GM23338 (cell line): ENCODE results near the gene APOL1. TPM values are rescaled to one million over a fixed set of nuclear protein-coding genes. Genes with fewer than 3 reads are reported as not detected.

ENCODE experiments used
- ATAC-seq: fragments of 200-7000 bp; cut with Tn5 transposase; 3 replicates; pipeline ENCODE4 v1.9.1; 2020
- DNase-seq: peaks from one replicate; pipeline ENCODE4 v3.0.0-alpha.2; 2015; ENCODE audit warnings: low spot score
- H2AFZ ChIP-seq: fragments of 200-600 bp; sonication (generic); 2 replicates; pipeline ENCODE4 v1.8.0; 2016; ENCODE audit warnings: antibody characterized with exemption, mild to moderate bottlenecking, moderate library complexity
- H3F3A ChIP-seq: fragments of 200-600 bp; sonication (generic); replicated peaks from 2 replicates; pipeline ENCODE4 v1.8.0; 2017; ENCODE audit warnings: antibody characterized with exemption, mixed run types, low read depth
- H3K27ac ChIP-seq: fragments of 200-600 bp; sonication (generic); 2 replicates; pipeline ENCODE4 v1.6.1; 2016; ENCODE audit warnings: low read depth
- H3K27me3 ChIP-seq: fragments of 200-600 bp; sonication (generic); 2 replicates; pipeline ENCODE4 v1.8.0; 2016; ENCODE audit warnings: mild to moderate bottlenecking, mixed run types, moderate library complexity; ENCODE audit not compliant: insufficient read depth
- H3K36me3 ChIP-seq: fragments of 200-600 bp; sonication (generic); 2 replicates; pipeline ENCODE4 v1.8.0; 2016; ENCODE audit warnings: mild to moderate bottlenecking; ENCODE audit not compliant: insufficient read depth
- H3K4me1 ChIP-seq: fragments of 200-600 bp; sonication (generic); 2 replicates; pipeline ENCODE4 v1.8.0; 2016; ENCODE audit warnings: mild to moderate bottlenecking, moderate library complexity; ENCODE audit not compliant: insufficient read depth
- H3K4me2 ChIP-seq: fragments of 200-600 bp; sonication (generic); 2 replicates; pipeline ENCODE4 v1.7.1; 2017; ENCODE audit warnings: mixed run types
- H3K4me3 ChIP-seq: fragments of 200-600 bp; sonication (generic); 2 replicates; pipeline ENCODE4 v1.6.1; 2016; ENCODE audit warnings: mixed run types
- H3K79me2 ChIP-seq: fragments of 200-600 bp; sonication (generic); replicated peaks from 2 replicates; pipeline ENCODE4 v1.8.0; 2017; ENCODE audit warnings: mild to moderate bottlenecking; ENCODE audit not compliant: insufficient read depth
- H3K9me2 ChIP-seq: fragments of 200-600 bp; sonication (generic); 2 replicates; pipeline ENCODE4 v1.8.0; 2017; ENCODE audit not compliant: insufficient read depth
- H4K20me1 ChIP-seq: fragments of 200-600 bp; sonication (generic); replicated peaks from 2 replicates; pipeline ENCODE4 v1.8.0; 2017; ENCODE audit warnings: mild to moderate bottlenecking; ENCODE audit not compliant: insufficient read depth
- H3K27ac Mint-ChIP-seq: 2 replicates; pipeline ENCODE4 v1.8.0; 2020; ENCODE audit warnings: inconsistent platforms, mild to moderate bottlenecking, moderate library complexity, mixed read lengths
- H3K27me3 Mint-ChIP-seq: 3 replicates; pipeline ENCODE4 v1.8.0; 2022; ENCODE audit warnings: low read depth, mild to moderate bottlenecking, moderate library complexity, mixed read lengths, inconsistent platforms; ENCODE audit not compliant: insufficient read depth, poor library complexity
- H3K36me3 Mint-ChIP-seq: 3 replicates; pipeline ENCODE4 v1.8.0; 2021; ENCODE audit warnings: low read depth, mild to moderate bottlenecking, inconsistent platforms, moderate library complexity, mixed read lengths
- H3K4me1 Mint-ChIP-seq: 3 replicates; pipeline ENCODE4 v1.8.0; 2020; ENCODE audit warnings: mild to moderate bottlenecking, inconsistent platforms, mixed read lengths
- H3K4me3 Mint-ChIP-seq: 3 replicates; pipeline ENCODE4 v1.8.0; 2021; ENCODE audit warnings: moderate library complexity, mild to moderate bottlenecking, inconsistent platforms, mixed read lengths
- H3K9me3 Mint-ChIP-seq: 3 replicates; pipeline ENCODE4 v1.8.0; 2020; ENCODE audit warnings: moderate library complexity, mild to moderate bottlenecking, inconsistent platforms, mixed read lengths
- CREB1 ChIP-seq: fragments of 250-450 bp; sonication (Bioruptor Pico); IDR thresholded peaks from 2 replicates; pipeline ENCODE4 v1.5.0; 2020; ENCODE audit warnings: low read depth, mild to moderate bottlenecking, moderate library complexity
- CTCF ChIP-seq, 2 experiments: fragments of 200-600 bp in 1 of 2; sonication (generic) in 1 of 2; conservative IDR thresholded peaks; 2 replicates each; pipeline versions ENCODE4 v1.5.1 to v1.6.1; 2016 to 2017; ENCODE audit warnings: antibody characterized with exemption in 2 of 2, low read depth in 2 of 2, mild to moderate bottlenecking in 2 of 2, moderate library complexity in 1 of 2
- EZH2 ChIP-seq: fragments of 200-600 bp; sonication (generic); IDR thresholded peaks from one replicate; pipeline ENCODE4 v1.8.0; 2017; ENCODE audit warnings: antibody characterized with exemption, mild to moderate bottlenecking, low read depth; ENCODE audit not compliant: unreplicated experiment
- EZH2phosphoT487 ChIP-seq: fragments of 200-600 bp; sonication (generic); IDR thresholded peaks from one replicate; pipeline ENCODE4 v1.8.1; 2018; ENCODE audit warnings: antibody characterized with exemption; ENCODE audit not compliant: unreplicated experiment
- JUNB ChIP-seq: IDR thresholded peaks from one replicate; pipeline ENCODE4 v1.6.1; 2016; ENCODE audit warnings: antibody characterized with exemption; ENCODE audit not compliant: unreplicated experiment
- NANOG ChIP-seq: IDR thresholded peaks from 2 replicates; pipeline ENCODE4 v1.6.1; 2016; ENCODE audit warnings: antibody characterized with exemption, borderline replicate concordance
- POLR2AphosphoS5 ChIP-seq: IDR thresholded peaks from 2 replicates; pipeline ENCODE4 v1.6.1; 2016; ENCODE audit warnings: antibody characterized with exemption, low read depth
- STAT1 ChIP-seq: IDR thresholded peaks from one replicate; pipeline ENCODE4 v1.6.1; 2016; ENCODE audit warnings: antibody characterized with exemption; ENCODE audit not compliant: unreplicated experiment
- ZNF114 ChIP-seq: fragments of 250-450 bp; sonication (Bioruptor Pico); IDR thresholded peaks from 2 replicates; pipeline ENCODE4 v1.5.0; 2020; ENCODE audit warnings: mild to moderate bottlenecking, moderate library complexity
- ZNF331 ChIP-seq: fragments of 250-450 bp; sonication (Bioruptor Pico); IDR thresholded peaks from 2 replicates; pipeline ENCODE4 v1.5.0; 2020; ENCODE audit warnings: low read depth, mild to moderate bottlenecking, moderate library complexity
- polyA plus RNA-seq: library from polyadenylated mRNA; unstranded; fragments of >200 nt; fragmentation: Nextera tagmentation; extraction: Ambion mirVana; gene quantifications from 2 replicates; pipeline ENCODE4 v1.2.1, GENCODE V29; 2016
- total RNA-seq: library from RNA; depleted of rRNA; stranded (reverse); fragments of >200 nt; shearing (Covaris generic); gene quantifications from 2 replicates; pipeline ENCODE4 v1.2.3, GENCODE V29; 2014
- TF ChIP-seq, protein P1 (sequence below): IDR thresholded peaks from one replicate; pipeline ENCODE4 v1.6.1; 2018; ENCODE audit warnings: antibody characterized with exemption; ENCODE audit not compliant: unreplicated experiment
- TF ChIP-seq, protein P2 (sequence below): IDR thresholded peaks from 2 replicates; pipeline ENCODE4 v1.6.1; 2016; ENCODE audit warnings: antibody characterized with exemption

Gene APOL1
- total and polyA plus RNA-seq, 2 experiments from 2014 or later: 0.11 TPM; not detected in 1

DNA sequence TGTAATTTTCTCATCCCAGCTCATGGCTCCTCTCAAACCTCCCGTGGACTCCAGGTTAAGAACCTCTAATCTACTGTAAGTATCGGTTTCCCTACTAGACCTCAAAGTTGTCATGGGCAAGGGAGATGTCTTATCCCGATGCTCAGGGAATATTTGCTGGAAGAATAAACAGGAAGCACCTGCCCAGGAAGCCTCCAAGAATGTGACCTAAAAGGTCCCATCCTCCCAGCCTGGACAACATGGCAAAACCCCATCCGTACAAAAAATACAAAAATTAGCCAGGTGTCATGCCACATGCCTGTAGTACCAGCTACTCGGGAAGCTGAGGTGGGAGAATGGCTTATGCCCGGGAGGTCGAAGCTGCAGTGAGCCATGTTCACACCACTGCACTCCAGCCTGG is 62.4 kb downstream of the APOL1 start (continued):
- no peak for TF ChIP-seq CTCF (conservative IDR thresholded peaks at IDR 0.05; ENCODE audit: low read depth in 2 of 2)
- TF ChIP-seq NANOG: no peak
- no peak for TF ChIP-seq STAT1
- no peak for TF ChIP-seq JUNB
- no peak for TF ChIP-seq CREB1 (CRISPR knock-in tag)
- no peak for TF ChIP-seq ZNF331 (CRISPR knock-in tag)
- TF ChIP-seq POLR2AphosphoS5: no peak
- TF ChIP-seq, protein P1, sequence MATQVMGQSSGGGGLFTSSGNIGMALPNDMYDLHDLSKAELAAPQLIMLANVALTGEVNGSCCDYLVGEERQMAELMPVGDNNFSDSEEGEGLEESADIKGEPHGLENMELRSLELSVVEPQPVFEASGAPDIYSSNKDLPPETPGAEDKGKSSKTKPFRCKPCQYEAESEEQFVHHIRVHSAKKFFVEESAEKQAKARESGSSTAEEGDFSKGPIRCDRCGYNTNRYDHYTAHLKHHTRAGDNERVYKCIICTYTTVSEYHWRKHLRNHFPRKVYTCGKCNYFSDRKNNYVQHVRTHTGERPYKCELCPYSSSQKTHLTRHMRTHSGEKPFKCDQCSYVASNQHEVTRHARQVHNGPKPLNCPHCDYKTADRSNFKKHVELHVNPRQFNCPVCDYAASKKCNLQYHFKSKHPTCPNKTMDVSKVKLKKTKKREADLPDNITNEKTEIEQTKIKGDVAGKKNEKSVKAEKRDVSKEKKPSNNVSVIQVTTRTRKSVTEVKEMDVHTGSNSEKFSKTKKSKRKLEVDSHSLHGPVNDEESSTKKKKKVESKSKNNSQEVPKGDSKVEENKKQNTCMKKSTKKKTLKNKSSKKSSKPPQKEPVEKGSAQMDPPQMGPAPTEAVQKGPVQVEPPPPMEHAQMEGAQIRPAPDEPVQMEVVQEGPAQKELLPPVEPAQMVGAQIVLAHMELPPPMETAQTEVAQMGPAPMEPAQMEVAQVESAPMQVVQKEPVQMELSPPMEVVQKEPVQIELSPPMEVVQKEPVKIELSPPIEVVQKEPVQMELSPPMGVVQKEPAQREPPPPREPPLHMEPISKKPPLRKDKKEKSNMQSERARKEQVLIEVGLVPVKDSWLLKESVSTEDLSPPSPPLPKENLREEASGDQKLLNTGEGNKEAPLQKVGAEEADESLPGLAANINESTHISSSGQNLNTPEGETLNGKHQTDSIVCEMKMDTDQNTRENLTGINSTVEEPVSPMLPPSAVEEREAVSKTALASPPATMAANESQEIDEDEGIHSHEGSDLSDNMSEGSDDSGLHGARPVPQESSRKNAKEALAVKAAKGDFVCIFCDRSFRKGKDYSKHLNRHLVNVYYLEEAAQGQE: no peak
- no peak for TF ChIP-seq ZNF114

- H3K27ac Mint-ChIP-seq: no peak overlapping the region
- TF ChIP-seq, protein P2, sequence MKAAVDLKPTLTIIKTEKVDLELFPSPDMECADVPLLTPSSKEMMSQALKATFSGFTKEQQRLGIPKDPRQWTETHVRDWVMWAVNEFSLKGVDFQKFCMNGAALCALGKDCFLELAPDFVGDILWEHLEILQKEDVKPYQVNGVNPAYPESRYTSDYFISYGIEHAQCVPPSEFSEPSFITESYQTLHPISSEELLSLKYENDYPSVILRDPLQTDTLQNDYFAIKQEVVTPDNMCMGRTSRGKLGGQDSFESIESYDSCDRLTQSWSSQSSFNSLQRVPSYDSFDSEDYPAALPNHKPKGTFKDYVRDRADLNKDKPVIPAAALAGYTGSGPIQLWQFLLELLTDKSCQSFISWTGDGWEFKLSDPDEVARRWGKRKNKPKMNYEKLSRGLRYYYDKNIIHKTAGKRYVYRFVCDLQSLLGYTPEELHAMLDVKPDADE: no peak
- TF ChIP-seq STAT1 (no peak), ZNF114 (no peak), CTCF (conservative IDR thresholded peaks at IDR 0.05; ENCODE audit: low read depth in 2 of 2) (no peak), ZNF331 (CRISPR knock-in tag) (no peak), EZH2phosphoT487 (no peak), CREB1 (CRISPR knock-in tag) (no peak), EZH2 (no peak), JUNB (no peak), NANOG (no peak)
- TF ChIP-seq, protein P1: no peak
Measured at GRCh38 chr22:36316419-36316818, 63.5 kb downstream of the APOL1 start.

More at GRCh38 chr22:36316419-36316818, 63.5 kb downstream of the APOL1 start:
- no peaks in the 10 kb centered on the region for H3K9me3 Mint-ChIP-seq
- Histone ChIP-seq H3K9me2 (no peaks in the 10 kb centered on the region), H3K4me3 (no peak overlapping the region), H3K36me3 (peaks cover 65% of the 10 kb centered on the region), H3K79me2 (no peaks in the 10 kb centered on the region), H3K4me2 (no peak overlapping the region), H4K20me1 (peaks cover 5% of the 10 kb centered on the region), H3K27me3 (no peaks in the 10 kb centered on the region), H2AFZ (no peak overlapping the region), H3K27ac (no peak overlapping the region), H3F3A (0 out of 2 replicates have a peak, but pooled peaks cover 2% of the 10 kb centered on the region), H3K4me1 (no peaks in the 10 kb centered on the region)
- peaks cover 86% of the 10 kb centered on the region for H3K36me3 Mint-ChIP-seq
- DNase-seq (no peak), ATAC-seq (no peak)
- H3K4me3 Mint-ChIP-seq: no peak overlapping the region
- H3K27me3 Mint-ChIP-seq: peaks cover 5% of the 10 kb centered on the region
- no peaks in the 10 kb centered on the region for H3K4me1 Mint-ChIP-seq
